HL-60 (cell line): ENCODE data around the gene AP2A1.

ENCODE experiments used
- CTCF ChIP-seq: IDR thresholded peaks from one replicate; pipeline ENCODE4 v1.5.1; 2011; ENCODE audit warnings: low read length, control low read depth, inconsistent platforms; ENCODE audit not compliant: insufficient read depth
- POLR2AphosphoS5 ChIP-seq: IDR thresholded peaks from 2 replicates; pipeline ENCODE4 v1.6.1; 2012; ENCODE audit warnings: low read depth
- REST ChIP-seq: IDR thresholded peaks from 2 replicates; pipeline ENCODE4 v1.6.1; 2012; ENCODE audit warnings: low read depth; ENCODE audit not compliant: insufficient replicate concordance
- SPI1 ChIP-seq: IDR thresholded peaks from 2 replicates; pipeline ENCODE4 v1.6.1; 2012; ENCODE audit warnings: low read depth, mild to moderate bottlenecking, borderline replicate concordance

DNA sequence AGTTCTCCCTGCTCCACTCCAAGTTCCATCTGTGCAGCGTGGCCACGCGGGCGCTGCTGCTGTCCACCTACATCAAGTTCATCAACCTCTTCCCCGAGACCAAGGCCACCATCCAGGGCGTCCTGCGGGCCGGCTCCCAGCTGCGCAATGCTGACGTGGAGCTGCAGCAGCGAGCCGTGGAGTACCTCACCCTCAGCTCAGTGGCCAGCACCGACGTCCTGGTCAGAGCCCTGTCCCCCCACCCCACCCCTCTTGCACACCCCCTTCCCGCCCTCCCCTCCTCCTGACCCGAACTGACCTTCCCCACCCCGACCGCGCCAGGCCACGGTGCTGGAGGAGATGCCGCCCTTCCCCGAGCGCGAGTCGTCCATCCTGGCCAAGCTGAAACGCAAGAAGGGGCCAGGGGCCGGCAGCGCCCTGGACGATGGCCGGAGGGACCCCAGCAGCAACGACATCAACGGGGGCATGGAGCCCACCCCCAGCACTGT is 34.6 kb downstream of the AP2A1 start:
- no peak for TF ChIP-seq CTCF
- TF ChIP-seq POLR2AphosphoS5 = no peak
- TF ChIP-seq REST = no peak
- TF ChIP-seq SPI1 = no peak
